AG09309 (cell line): ENCODE data around the gene LRRC7.

Experiments
- DNase-seq: peaks from one replicate; pipeline ENCODE4 v3.0.0-alpha.2; 2010; ENCODE audit warnings: low read depth
- H3K4me3 ChIP-seq: 2 replicates; pipeline ENCODE4 v1.5.1; 2011; ENCODE audit warnings: mild to moderate bottlenecking, low read depth, low read length, moderate library complexity; ENCODE audit not compliant: control insufficient read depth
- TF ChIP-seq, protein P1 (sequence below): IDR thresholded peaks from 2 replicates; pipeline ENCODE4 v1.5.1; 2011; ENCODE audit warnings: mild to moderate bottlenecking, low read depth, low read length, inconsistent platforms; ENCODE audit not compliant: insufficient read depth, control insufficient read depth; ENCODE audit errors: missing control alignments

Gene LRRC7

DNA sequence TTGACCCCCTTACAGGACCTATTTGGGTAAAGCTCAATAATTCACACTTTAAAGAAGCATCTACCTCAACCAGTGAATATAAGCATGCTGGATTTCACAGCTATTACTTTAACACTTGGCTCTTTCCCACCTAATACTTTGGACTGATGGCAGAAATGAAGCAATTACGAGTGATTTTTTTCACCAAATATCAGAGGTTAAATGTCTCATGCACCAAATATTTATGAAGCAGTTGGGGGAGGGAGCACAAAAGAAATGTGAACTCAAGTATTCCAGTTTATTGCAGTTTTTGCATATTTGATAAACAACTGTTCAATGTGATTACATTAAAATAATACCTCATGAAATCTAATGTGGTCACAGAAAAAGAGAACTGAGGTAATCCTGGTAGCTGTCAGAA is 223.6 kb downstream of the LRRC7 start:
- no peak for DNase-seq
- TF ChIP-seq, protein P1, sequence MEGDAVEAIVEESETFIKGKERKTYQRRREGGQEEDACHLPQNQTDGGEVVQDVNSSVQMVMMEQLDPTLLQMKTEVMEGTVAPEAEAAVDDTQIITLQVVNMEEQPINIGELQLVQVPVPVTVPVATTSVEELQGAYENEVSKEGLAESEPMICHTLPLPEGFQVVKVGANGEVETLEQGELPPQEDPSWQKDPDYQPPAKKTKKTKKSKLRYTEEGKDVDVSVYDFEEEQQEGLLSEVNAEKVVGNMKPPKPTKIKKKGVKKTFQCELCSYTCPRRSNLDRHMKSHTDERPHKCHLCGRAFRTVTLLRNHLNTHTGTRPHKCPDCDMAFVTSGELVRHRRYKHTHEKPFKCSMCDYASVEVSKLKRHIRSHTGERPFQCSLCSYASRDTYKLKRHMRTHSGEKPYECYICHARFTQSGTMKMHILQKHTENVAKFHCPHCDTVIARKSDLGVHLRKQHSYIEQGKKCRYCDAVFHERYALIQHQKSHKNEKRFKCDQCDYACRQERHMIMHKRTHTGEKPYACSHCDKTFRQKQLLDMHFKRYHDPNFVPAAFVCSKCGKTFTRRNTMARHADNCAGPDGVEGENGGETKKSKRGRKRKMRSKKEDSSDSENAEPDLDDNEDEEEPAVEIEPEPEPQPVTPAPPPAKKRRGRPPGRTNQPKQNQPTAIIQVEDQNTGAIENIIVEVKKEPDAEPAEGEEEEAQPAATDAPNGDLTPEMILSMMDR = no peak
- no peak overlapping the region for H3K4me3 ChIP-seq

DNA sequence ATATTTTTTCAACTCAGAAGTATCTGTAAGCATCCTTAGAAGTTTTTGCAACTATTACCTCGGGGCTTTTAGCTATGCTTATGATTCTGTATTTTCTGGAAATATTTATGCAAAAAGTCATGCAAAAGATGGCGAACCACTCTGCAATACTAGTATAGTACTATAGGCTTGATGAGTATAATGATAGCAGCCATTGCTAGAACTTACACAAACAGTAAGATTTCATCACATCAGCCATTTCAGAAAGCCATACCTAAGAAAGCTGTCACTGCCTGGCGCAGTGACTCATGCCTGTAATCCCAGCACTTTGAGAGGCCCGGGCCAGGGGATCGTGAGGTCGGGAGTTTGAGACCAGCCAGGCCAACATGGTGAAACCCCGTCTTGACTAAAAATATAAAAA is 227.1 kb downstream of the LRRC7 start:
- no peak overlapping the region for H3K4me3 ChIP-seq
- no peak for DNase-seq
- TF ChIP-seq, protein P1 = no peak

GRCh38 chr1:69814926-69815325 is 247.2 kb downstream of the LRRC7 start:
- no peak overlapping the region for H3K4me3 ChIP-seq
- TF ChIP-seq, protein P1 = no peak
- no peak for DNase-seq

GRCh38 chr1:69824932-69825331 is 257.2 kb downstream of the LRRC7 start:
- H3K4me3 ChIP-seq = no peak overlapping the region
- TF ChIP-seq, protein P1 = no peak
- DNase-seq = no peak

- H3K4me3 ChIP-seq = no peak overlapping the region
- TF ChIP-seq, protein P1 = no peak
- DNase-seq = no peak
These were observed 260.0 kb downstream of the LRRC7 start for GRCh38 chr1:69827732-69828131.

DNA sequence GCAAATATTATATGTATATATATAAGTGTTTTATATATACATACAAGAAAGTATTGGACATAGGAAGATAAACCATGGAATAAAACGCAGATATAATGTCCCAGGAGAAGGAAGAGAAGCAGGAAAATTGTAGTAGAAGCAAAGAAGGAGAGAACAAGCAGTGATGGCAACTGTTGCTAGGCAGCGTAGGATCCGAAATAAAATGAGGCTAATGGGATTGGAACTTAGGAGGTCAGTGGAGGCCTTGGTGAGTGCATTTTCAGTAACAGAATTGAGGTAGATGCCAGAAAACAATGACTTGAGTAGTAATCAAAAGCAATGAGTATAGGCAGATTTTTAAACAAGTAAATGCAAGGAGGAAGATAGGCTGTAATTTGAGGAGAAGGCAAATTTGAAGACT is 265.8 kb downstream of the LRRC7 start:
- no peak overlapping the region for H3K4me3 ChIP-seq
- TF ChIP-seq, protein P1 = no peak
- no peak for DNase-seq

- no peak for DNase-seq
- no peak overlapping the region for H3K4me3 ChIP-seq
- TF ChIP-seq, protein P1 = no peak
These were observed 266.6 kb downstream of the LRRC7 start for GRCh38 chr1:69834336-69834735.
